IMR-90 (cell line): ENCODE results near the gene MED19. TPM values are rescaled to one million over a fixed set of nuclear protein-coding genes. Genes with fewer than 3 reads are reported as not detected.

Experiments
- ATAC-seq: fragments of 200-7000 bp; cut with Tn5 transposase; 2 replicates; pipeline ENCODE4 v1.9.1; 2020; ENCODE audit warnings: low read depth, mild to moderate bottlenecking, moderate library complexity
- BruUV-seq: library from RNA; stranded (reverse); fragments of 400-500 nt; replicated peaks from 2 replicates; lab custom pipeline; 2021; lab: Mats Ljungman, UMichigan
- CTCF ChIA-PET: fragments of 300-600 bp; formaldehyde crosslinking; extraction: SDS; loops from one replicate; lab custom pipeline; 2021; ENCODE audit warnings: antibody characterized with exemption; lab: Yijun Ruan, JAX
- POLR2A ChIA-PET: fragments of 300-600 bp; sonication (Branson Sonifier 250); formaldehyde crosslinking; loops from one replicate; lab custom pipeline; 2022; ENCODE audit warnings: antibody characterized with exemption; ENCODE audit not compliant: unreplicated experiment; lab: Charles Lee
- DNase-seq: peaks from one replicate; pipeline ENCODE4 v3.0.0; 2013
- H2AFZ ChIP-seq: replicated peaks from 2 replicates; pipeline ENCODE3; 2013; ENCODE audit warnings: low read length, mild to moderate bottlenecking; ENCODE audit not compliant: poor library complexity
- H2AK5ac ChIP-seq: 2 replicates; pipeline ENCODE4 v1.6.1; 2013; ENCODE audit warnings: low read depth, low read length, inconsistent platforms
- H2AK9ac ChIP-seq: replicated peaks from 2 replicates; pipeline ENCODE3; 2013; ENCODE audit warnings: mild to moderate bottlenecking, low read depth, low read length, moderate library complexity; ENCODE audit not compliant: poor library complexity
- H2BK120ac ChIP-seq: 2 replicates; pipeline ENCODE4 v1.6.1; 2013; ENCODE audit warnings: low read depth, low read length, inconsistent platforms
- H2BK15ac ChIP-seq: 3 replicates; pipeline ENCODE4 v1.6.1; 2013; ENCODE audit warnings: low read depth, low read length, inconsistent platforms
- H2BK20ac ChIP-seq: 2 replicates; pipeline ENCODE4 v1.6.1; 2013; ENCODE audit warnings: low read depth, mild to moderate bottlenecking, inconsistent platforms, low read length, moderate library complexity
- H2BK5ac ChIP-seq: 2 replicates; pipeline ENCODE4 v1.6.1; 2013; ENCODE audit warnings: mild to moderate bottlenecking, low read depth, low read length, inconsistent platforms; ENCODE audit not compliant: poor library complexity, severe bottlenecking
- H3K14ac ChIP-seq: replicated peaks from 2 replicates; pipeline ENCODE4 v1.6.1; 2013; ENCODE audit warnings: low read depth, low read length, inconsistent platforms
- H3K18ac ChIP-seq: 2 replicates; pipeline ENCODE4 v1.6.1; 2013; ENCODE audit warnings: low read depth, low read length, control low read depth
- H3K23ac ChIP-seq: 2 replicates; pipeline ENCODE4 v1.6.1; 2013; ENCODE audit warnings: low read depth, low read length, inconsistent platforms
- H3K27ac ChIP-seq: 2 replicates; pipeline ENCODE4 v1.5.1; 2013; ENCODE audit warnings: mild to moderate bottlenecking, control low read depth, low read length; ENCODE audit not compliant: insufficient read depth
- H3K27me3 ChIP-seq: 2 replicates; pipeline ENCODE4 v1.6.1; 2013; ENCODE audit warnings: low read length; ENCODE audit not compliant: control insufficient read depth, insufficient read depth
- H3K36me3 ChIP-seq: 2 replicates; pipeline ENCODE4 v1.6.1; 2013; ENCODE audit warnings: low read length, mixed read lengths; ENCODE audit not compliant: control insufficient read depth, insufficient read depth
- H3K4ac ChIP-seq: 2 replicates; pipeline ENCODE4 v1.6.1; 2013; ENCODE audit warnings: low read depth, low read length, inconsistent platforms
- H3K4me1 ChIP-seq: 2 replicates; pipeline ENCODE4 v1.6.1; 2013; ENCODE audit warnings: low read length, mixed read lengths; ENCODE audit not compliant: control insufficient read depth, insufficient read depth
- H3K4me2 ChIP-seq: 2 replicates; pipeline ENCODE4 v1.6.1; 2013; ENCODE audit warnings: low read depth, mild to moderate bottlenecking, control low read depth, low read length, moderate library complexity
- H3K4me3 ChIP-seq: 2 replicates; pipeline ENCODE4 v1.5.1; 2013; ENCODE audit warnings: low read depth, mild to moderate bottlenecking, control low read depth, low read length, moderate library complexity; ENCODE audit not compliant: insufficient read depth
- H3K56ac ChIP-seq: 2 replicates; pipeline ENCODE4 v1.6.1; 2013; ENCODE audit warnings: low read length, inconsistent platforms; ENCODE audit not compliant: insufficient read depth; ENCODE audit errors: extremely low read depth
- H3K79me1 ChIP-seq, 2 experiments: 2 replicates each; pipeline ENCODE4 v1.6.1; 2013; ENCODE audit warnings: low read length in 2 of 2, inconsistent platforms in 1 of 2, low read depth in 1 of 2
- H3K9ac ChIP-seq: 2 replicates; pipeline ENCODE4 v1.6.1; 2013; ENCODE audit warnings: low read depth, low read length, control low read depth
- H3K9me1 ChIP-seq: 2 replicates; pipeline ENCODE4 v1.6.1; 2013; ENCODE audit warnings: low read length, inconsistent platforms; ENCODE audit not compliant: insufficient read depth
- H3K9me3 ChIP-seq: 2 replicates; pipeline ENCODE4 v1.6.1; 2013; ENCODE audit warnings: low read length; ENCODE audit not compliant: control insufficient read depth, insufficient read depth
- H4K20me1 ChIP-seq: 2 replicates; pipeline ENCODE4 v1.6.1; 2013; ENCODE audit warnings: low read length, inconsistent platforms; ENCODE audit not compliant: insufficient read depth
- H4K5ac ChIP-seq: 2 replicates; pipeline ENCODE4 v1.6.1; 2013; ENCODE audit warnings: mild to moderate bottlenecking, low read depth, low read length, control low read depth
- H4K8ac ChIP-seq, 2 experiments: 2 replicates each; pipeline ENCODE4 v1.6.1; 2013; ENCODE audit warnings: low read depth in 2 of 2, low read length in 2 of 2, control low read depth in 1 of 2, inconsistent platforms in 1 of 2
- H4K91ac ChIP-seq: 2 replicates; pipeline ENCODE4 v1.6.1; 2013; ENCODE audit warnings: low read depth, low read length, inconsistent platforms; ENCODE audit not compliant: insufficient read depth
- CEBPB ChIP-seq: IDR thresholded peaks from 2 replicates; pipeline ENCODE4 v1.6.1; 2012; ENCODE audit warnings: low read depth, low read length, improper control_type of control experiment
- CHD1 ChIP-seq: IDR thresholded peaks from 2 replicates; pipeline ENCODE4 v1.6.1; 2012; ENCODE audit warnings: low read depth, low read length, improper control_type of control experiment
- MAFK ChIP-seq: IDR thresholded peaks from 2 replicates; pipeline ENCODE4 v1.6.1; 2012; ENCODE audit warnings: low read depth, low read length, improper control_type of control experiment
- MAZ ChIP-seq: IDR thresholded peaks from 2 replicates; pipeline ENCODE4 v1.6.1; 2012; ENCODE audit warnings: low read depth, mild to moderate bottlenecking, low read length, improper control_type of control experiment, moderate library complexity, borderline replicate concordance
- MXI1 ChIP-seq: IDR thresholded peaks from 2 replicates; pipeline ENCODE4 v1.6.1; 2012; ENCODE audit warnings: low read depth, mild to moderate bottlenecking, low read length, moderate library complexity, borderline replicate concordance
- RCOR1 ChIP-seq: IDR thresholded peaks from 2 replicates; pipeline ENCODE4 v1.6.1; 2012; ENCODE audit warnings: mild to moderate bottlenecking, low read length, improper control_type of control experiment; ENCODE audit not compliant: insufficient replicate concordance
- USF2 ChIP-seq: fragments of 150-350 bp; IDR thresholded peaks from 2 replicates; pipeline ENCODE4 v1.6.1; 2017; ENCODE audit warnings: mild to moderate bottlenecking, antibody characterized with exemption, low read length, low read depth
- WGBS, 2 experiments: methylation state at CpG; one replicate each; pipeline versions ENCODE4 v1.1.5 to v1.1.7; 2013; ENCODE audit warnings: missing lambda C conversion rate in 2 of 2; ENCODE audit not compliant: insufficient read length in 1 of 2; ENCODE audit errors: extremely low coverage in 2 of 2; 5-methylcytosine and 5-hydroxymethylcytosine counted together
- dilution Hi-C: fragments of 300-500 bp; cut with HindIII; formaldehyde crosslinking; loops from one replicate; pipeline ENCODE4 v1.14.3; 2018; ENCODE audit warnings: low sequenced_read_pairs; ENCODE audit not compliant: unreplicated experiment
- in situ Hi-C: fragments of 300-500 bp; cut with MboI; formaldehyde crosslinking; loops from 3 replicates; pipeline ENCODE4 v1.14.3; 2019; ENCODE audit warnings: low sequenced_read_pairs, inconsistent platforms, mixed read lengths
- intact Hi-C: fragments of 100-400 bp; cut with micrococcal nuclease; formaldehyde crosslinking; loops from 2 replicates; pipeline ENCODE4 v1.10.0; 2022
- polyA plus RNA-seq, 3 experiments: library from polyadenylated mRNA; depleted of rRNA; stranded (reverse); fragments of >200 nt; gene quantifications; 2 replicates each; pipeline ENCODE4 v1.2.3, GENCODE V29; 2012; ENCODE audit warnings: low replicate concordance in 1 of 3
- total RNA-seq: library from RNA; depleted of rRNA; stranded (reverse); fragments of >200 nt; gene quantifications from 2 replicates; pipeline ENCODE4 v1.2.3, GENCODE V29; 2012

Gene MED19
- total and polyA plus RNA-seq, 2 of the 4 experiments (the other 2 are of a cell fraction): 14.0 to 35.0 TPM

DNA sequence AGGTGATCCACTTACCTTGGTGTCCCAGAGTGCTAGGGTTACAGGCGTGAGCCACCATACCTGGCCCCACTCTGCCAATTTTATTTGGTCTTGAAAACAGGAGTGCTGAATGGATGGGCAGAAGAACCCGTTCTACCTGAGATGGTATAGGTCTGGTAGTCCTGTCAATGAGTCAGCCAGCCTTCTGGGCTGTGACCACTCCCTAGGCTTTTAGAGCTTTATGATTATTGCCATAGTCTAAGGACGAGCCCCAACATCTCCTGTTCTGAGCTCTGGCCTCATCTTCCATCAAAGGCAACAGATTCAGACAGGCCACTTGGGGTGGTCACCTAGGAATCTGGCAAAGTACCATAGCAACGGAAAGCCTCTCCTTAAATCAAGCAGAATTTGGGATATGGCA, 32.6 kb downstream of the MED19 start:
- 100% methylated on average over 1 of the region's 4 CpGs; no CpG with 5 or more reads in 1 of the 2 experiments for WGBS, 2 experiments
- peaks cover 57 to 73% of the 10 kb centered on the region in 2 experiments for H3K79me1 ChIP-seq
- no peak overlapping the region for H2BK20ac ChIP-seq
- ChIA-PET CTCF (no interaction called here), POLR2A (no interaction called here)
- no peaks in the 10 kb centered on the region for H3K9me3 ChIP-seq
- H4K20me1 ChIP-seq: peaks cover 46% of the 10 kb centered on the region
- peaks cover 22% of the 10 kb centered on the region for H3K36me3 ChIP-seq
- no peak overlapping the region for H3K9ac ChIP-seq
- TF ChIP-seq MXI1: no peak
- no peak for TF ChIP-seq CHD1
- TF ChIP-seq USF2: no peak
- TF ChIP-seq RCOR1: no peak
- TF ChIP-seq MAFK: no peak
- TF ChIP-seq MAZ: no peak
- no peak for TF ChIP-seq CEBPB
- H2AK9ac ChIP-seq: no peak overlapping the region
- H3K56ac ChIP-seq: no peak overlapping the region
- H3K23ac ChIP-seq: no peak overlapping the region
- H2AFZ ChIP-seq: no peak overlapping the region
- no peak overlapping the region for H3K4ac ChIP-seq
- intact Hi-C loops: no loop called here
- no peak overlapping the region for H4K8ac ChIP-seq
- H3K27me3 ChIP-seq: no peaks in the 10 kb centered on the region
- no peak for DNase-seq
- no peak overlapping the region for H3K27ac ChIP-seq
- no peak overlapping the region for H2BK120ac ChIP-seq
- in situ Hi-C loops: no loop called here
- BruUV-seq: no TSS peak
- H4K5ac ChIP-seq: no peak overlapping the region
- H3K4me2 ChIP-seq: no peak overlapping the region
- no peak overlapping the region for H3K4me3 ChIP-seq
- peaks cover 4% of the 10 kb centered on the region for H3K4me1 ChIP-seq
- no peak overlapping the region for H2BK5ac ChIP-seq
- H3K18ac ChIP-seq: no peak overlapping the region
- dilution Hi-C loops: no loop called here
- H2AK5ac ChIP-seq: no peak overlapping the region
- H3K14ac ChIP-seq: no peak overlapping the region
- H2BK15ac ChIP-seq: no peak overlapping the region
- ATAC-seq: peak; percentile 18; the same call in 1 of the 2 replicates
- H4K91ac ChIP-seq: no peak overlapping the region
- H3K9me1 ChIP-seq: 0 out of 2 replicates have a peak, but pooled peaks cover 9% of the 10 kb centered on the region
